ENCODE data around the gene SLC4A11. TPM values are rescaled to one million over a fixed set of nuclear protein-coding genes. Genes with fewer than 3 reads are reported as not detected.
A peak's percentile ranks its signal among the peaks of the same experiment; 100 is the strongest.

SLC4A11 gene
- total RNA-seq, 2 experiments from 2014 or later, result 0.08 to 0.60 TPM

DNA sequence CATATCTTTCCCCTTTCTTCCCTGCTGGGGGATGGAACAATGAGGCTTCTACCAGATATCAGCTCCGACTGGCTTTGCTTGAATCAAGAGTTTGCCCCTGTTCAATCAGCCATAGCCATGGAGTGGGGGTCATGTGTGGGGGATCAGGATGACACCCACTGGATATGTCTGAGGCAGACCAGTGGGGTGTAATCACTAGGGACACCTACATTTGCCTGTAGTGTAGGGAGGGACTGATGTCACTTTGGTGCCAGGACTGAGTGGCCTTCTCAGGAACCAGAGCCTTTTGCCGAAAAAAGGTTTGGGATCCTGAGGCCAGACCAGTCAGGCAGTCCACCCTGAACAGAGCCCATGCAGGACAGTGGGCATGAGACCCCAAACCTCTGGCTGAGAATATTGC, 28.6 kb downstream of the SLC4A11 start:
- Histone ChIP-seq H3K4me1 (ENCODE audit: insufficient read depth, low read length) (peaks cover 28% of the 10 kb centered on the region), H3K4me3 (ENCODE audit: low read length) (peak overlapping the region; percentile 99), H3K9me3 (ENCODE audit: control insufficient read depth in 1 of 2, insufficient read depth in 1 of 2, low read length in 2 of 2) (no peaks in the 10 kb centered on the region), H3K27me3 (ENCODE audit: control insufficient read depth in 1 of 2, insufficient read depth in 2 of 2, low read length in 2 of 2) (no peaks in the 10 kb centered on the region), H3K36me3 (ENCODE audit: insufficient read depth, low read length) (peaks cover 12% of the 10 kb centered on the region), H3K27ac (ENCODE audit: low read depth in 1 of 2, low read length in 2 of 2) (no peak overlapping the region)
- DNase-seq (no peak), ATAC-seq (ENCODE audit: poor library complexity) (no peak)
- Mint-ChIP-seq H3K9me3 (no peaks in the 10 kb centered on the region), H3K4me1 (ENCODE audit: low read depth) (peaks cover 26% of the 10 kb centered on the region), H3K36me3 (ENCODE audit: low read depth) (peaks cover 35% of the 10 kb centered on the region), H3K27ac (peak overlapping the region; percentile 83), H3K4me3 (peak overlapping the region; percentile 96), H3K27me3 (no peaks in the 10 kb centered on the region)
- intact Hi-C loops (cut with DNase I, micrococcal nuclease), result loop anchor here in 1 of 2 experiments (10.0 kb wide), 1 partner anchor 156 kb away; no protein-coding TSS in a partner anchor
- ChIA-PET POLR2A (interaction anchor here (0.8 to 3.2 kb wide), 3 partner anchors 13 to 52 kb away, joined by 3 to 23 read pairs (median 3); no protein-coding TSS in a partner anchor), CTCF (interaction anchor here (0.5 to 1.5 kb wide), 2 partner anchors 9 to 42 kb away, joined by 3 to 4 read pairs; no protein-coding TSS in a partner anchor)
- TF ChIP-seq, protein P1, sequence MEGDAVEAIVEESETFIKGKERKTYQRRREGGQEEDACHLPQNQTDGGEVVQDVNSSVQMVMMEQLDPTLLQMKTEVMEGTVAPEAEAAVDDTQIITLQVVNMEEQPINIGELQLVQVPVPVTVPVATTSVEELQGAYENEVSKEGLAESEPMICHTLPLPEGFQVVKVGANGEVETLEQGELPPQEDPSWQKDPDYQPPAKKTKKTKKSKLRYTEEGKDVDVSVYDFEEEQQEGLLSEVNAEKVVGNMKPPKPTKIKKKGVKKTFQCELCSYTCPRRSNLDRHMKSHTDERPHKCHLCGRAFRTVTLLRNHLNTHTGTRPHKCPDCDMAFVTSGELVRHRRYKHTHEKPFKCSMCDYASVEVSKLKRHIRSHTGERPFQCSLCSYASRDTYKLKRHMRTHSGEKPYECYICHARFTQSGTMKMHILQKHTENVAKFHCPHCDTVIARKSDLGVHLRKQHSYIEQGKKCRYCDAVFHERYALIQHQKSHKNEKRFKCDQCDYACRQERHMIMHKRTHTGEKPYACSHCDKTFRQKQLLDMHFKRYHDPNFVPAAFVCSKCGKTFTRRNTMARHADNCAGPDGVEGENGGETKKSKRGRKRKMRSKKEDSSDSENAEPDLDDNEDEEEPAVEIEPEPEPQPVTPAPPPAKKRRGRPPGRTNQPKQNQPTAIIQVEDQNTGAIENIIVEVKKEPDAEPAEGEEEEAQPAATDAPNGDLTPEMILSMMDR (IDR thresholded peaks at IDR 0.05), result no peak

DNA sequence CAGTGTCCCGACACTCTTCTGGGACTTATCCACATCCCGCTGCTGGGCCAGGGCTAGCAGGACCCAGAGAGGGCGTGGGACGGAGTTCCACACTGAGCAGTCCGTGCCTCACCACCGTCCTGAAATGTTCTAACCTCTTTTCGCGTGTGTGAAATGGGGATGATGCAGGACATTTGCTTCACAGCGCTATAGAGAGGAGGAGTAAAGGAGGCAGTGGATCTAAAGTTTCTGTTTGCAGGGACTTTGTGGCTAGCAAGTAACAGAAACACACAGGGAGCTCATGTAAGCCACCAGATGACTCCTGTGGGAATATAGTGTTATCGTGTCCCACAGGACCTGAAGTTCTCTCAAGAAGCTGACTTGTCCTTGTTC, 29.1 kb downstream of the SLC4A11 start:
- Histone ChIP-seq H3K4me3 (ENCODE audit: low read length) (peak overlapping the region; percentile 99), H3K4me1 (ENCODE audit: insufficient read depth, low read length) (peaks cover 28% of the 10 kb centered on the region), H3K27me3 (ENCODE audit: control insufficient read depth in 1 of 2, insufficient read depth in 2 of 2, low read length in 2 of 2) (no peaks in the 10 kb centered on the region), H3K9me3 (ENCODE audit: control insufficient read depth in 1 of 2, insufficient read depth in 1 of 2, low read length in 2 of 2) (no peaks in the 10 kb centered on the region), H3K36me3 (ENCODE audit: insufficient read depth, low read length) (peaks cover 8% of the 10 kb centered on the region), H3K27ac (ENCODE audit: low read depth in 1 of 2, low read length in 2 of 2) (peak overlapping the region; percentile 73 to 89)
- DNase-seq (peak in 2 of 14 experiments; percentile 9 to 19), ATAC-seq (ENCODE audit: poor library complexity) (peak; percentile 12)
- ChIA-PET POLR2A (interaction anchor here (0.8 to 3.2 kb wide), 6 partner anchors 13 to 157 kb away, joined by 3 to 23 read pairs (median 3); no protein-coding TSS in a partner anchor), CTCF (interaction anchor here (0.5 to 1.5 kb wide), 2 partner anchors 9 to 42 kb away, joined by 3 to 4 read pairs; no protein-coding TSS in a partner anchor)
- Mint-ChIP-seq H3K36me3 (ENCODE audit: low read depth) (peaks cover 35% of the 10 kb centered on the region), H3K4me3 (peak overlapping the region; percentile 96), H3K4me1 (ENCODE audit: low read depth) (peaks cover 26% of the 10 kb centered on the region), H3K9me3 (no peaks in the 10 kb centered on the region), H3K27me3 (no peaks in the 10 kb centered on the region), H3K27ac (peak overlapping the region; percentile 83)
- TF ChIP-seq, protein P1 (IDR thresholded peaks at IDR 0.05), result no peak
- intact Hi-C loops (cut with DNase I, micrococcal nuclease), result loop anchor here (5.0 to 10.0 kb wide), 5 partner anchors 93 to 197 kb away; partner anchors contain the start of genes DNAAF9 (in 1 of the 2), GNRH2 (in 1 of the 2), MRPS26 (in 1 of the 2) and OXT (in 1 of the 2)

DNA sequence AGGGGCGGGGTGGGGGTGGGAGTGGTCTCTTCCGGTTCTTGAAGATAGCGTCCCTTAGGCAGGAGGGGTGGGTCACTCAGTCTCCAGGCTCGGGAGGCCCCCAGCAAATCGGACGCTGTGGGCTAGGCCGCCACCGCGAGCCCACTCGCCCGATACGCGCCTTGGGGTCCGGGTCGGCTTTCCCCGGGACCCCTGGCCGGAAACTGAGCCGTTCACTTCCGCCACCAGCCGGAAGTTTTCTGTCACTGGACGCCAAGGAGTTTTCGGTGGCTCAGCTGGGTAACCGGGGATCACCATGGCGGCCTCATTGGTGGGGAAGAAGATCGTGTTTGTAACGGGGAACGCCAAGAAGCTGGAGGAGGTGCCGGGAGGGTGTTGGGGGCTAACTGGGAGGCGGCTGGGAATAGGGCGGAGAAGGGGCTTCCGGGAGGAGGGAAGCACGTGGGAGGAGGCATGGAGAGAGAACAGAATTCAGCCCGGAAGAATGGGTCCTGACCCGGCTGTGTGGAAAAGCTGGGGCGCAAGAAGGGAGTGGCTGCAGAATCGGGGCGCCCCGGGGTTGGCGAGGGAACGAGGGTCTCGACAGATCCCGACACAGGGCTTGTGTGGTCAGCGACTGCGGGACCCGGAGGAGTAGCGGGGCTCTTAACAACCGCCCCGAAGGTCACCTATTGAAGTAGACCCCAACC, 29.6 kb downstream of the SLC4A11 start, which contains the start of gene ITPA:
TSS of gene ITPA (plus strand) at position 242 of the 689 bp plus-strand sequence. CDS start at position 296, 54 bp downstream.
- peak; percentile 25 for ATAC-seq (ENCODE audit: poor library complexity)
- H3K36me3 Mint-ChIP-seq (ENCODE audit: low read depth), result peaks cover 38% of the 10 kb centered on the region
- Histone ChIP-seq H3K27ac (ENCODE audit: low read depth in 1 of 2, low read length in 2 of 2) (peak within 1 kb of the TSS; percentile 73 to 89), H3K27me3 (ENCODE audit: control insufficient read depth in 1 of 2, insufficient read depth in 2 of 2, low read length in 2 of 2) (no peaks in the 10 kb centered on the region), H3K36me3 (ENCODE audit: insufficient read depth, low read length) (peaks cover 6% of the 10 kb centered on the region), H3K9me3 (ENCODE audit: control insufficient read depth in 1 of 2, insufficient read depth in 1 of 2, low read length in 2 of 2) (no peaks in the 10 kb centered on the region), H3K4me3 (ENCODE audit: low read length) (peak within 1 kb of the TSS; percentile 99), H3K4me1 (ENCODE audit: insufficient read depth, low read length) (peaks cover 32% of the 10 kb centered on the region)
- peak; percentile 27 to 74 (median 50) for DNase-seq
- H3K4me1 Mint-ChIP-seq (ENCODE audit: low read depth), result peaks cover 30% of the 10 kb centered on the region
- H3K27ac Mint-ChIP-seq, result peak within 1 kb of the TSS; percentile 83
- H3K27me3 Mint-ChIP-seq, result no peaks in the 10 kb centered on the region
- TF ChIP-seq, protein P1 (IDR thresholded peaks at IDR 0.05), result no peak
- intact Hi-C loops (cut with DNase I, micrococcal nuclease), result loop anchor here in 1 of 2 experiments (5.0 to 10.0 kb wide), 4 partner anchors 92 to 198 kb away; partner anchors contain the start of genes DNAAF9, GNRH2, MRPS26 and OXT
- ChIA-PET POLR2A (interaction anchor here (0.8 to 3.2 kb wide), 6 partner anchors 14 to 156 kb away, joined by 3 to 23 read pairs (median 3); no protein-coding TSS in a partner anchor), CTCF (interaction anchor here (1.5 kb wide), 1 partner anchor 9 kb away, joined by 4 read pairs; no protein-coding TSS in a partner anchor)
- H3K4me3 Mint-ChIP-seq, result peak within 1 kb of the TSS; percentile 96
- H3K9me3 Mint-ChIP-seq, result no peaks in the 10 kb centered on the region

All from CD4-positive, alpha-beta T cell (primary cell).